ENCODE data around the gene NEMP1.
"Not testable (repeated sequence)": the region's sequence is repeated elsewhere in the genome, so short reads cannot be mapped to it uniquely, and the experiment has no call there.

Gene NEMP1

GRCh38 chr12:57022324-57022723 is 56.3 kb downstream of the NEMP1 start:
- DNase-seq, result not testable (repeated sequence)

- DNase-seq, result no peak
Measured at GRCh38 chr12:57019983-57020719, 58.4 kb downstream of the NEMP1 start.

- no peak for DNase-seq
Measured at GRCh38 chr12:57018906-57019305, 59.7 kb downstream of the NEMP1 start.

GRCh38 chr12:57018353-57018752 is 60.2 kb downstream of the NEMP1 start:
- DNase-seq, result not testable (repeated sequence)

GRCh38 chr12:57016348-57016747 is 62.2 kb downstream of the NEMP1 start, which contains the start of gene TAC3:
Gene TAC3, minus strand, starts transcription at chr12:57016529. Its CDS starts 732 bp downstream, at chr12:57015797.
- no peak for DNase-seq

GRCh38 chr12:57012600-57013465 is 65.8 kb downstream of the NEMP1 start:
- no peak for DNase-seq

GRCh38 chr12:57011438-57012424 is 66.9 kb downstream of the NEMP1 start:
- no peak for DNase-seq

- DNase-seq, result no peak
Measured at GRCh38 chr12:57010627-57011247, 67.9 kb downstream of the NEMP1 start.

GRCh38 chr12:57009949-57010626 is 68.5 kb downstream of the NEMP1 start:
- no peak for DNase-seq

GRCh38 chr12:57008178-57008577 is 70.4 kb downstream of the NEMP1 start:
- DNase-seq, result peak; percentile 72

- no peak for DNase-seq
Measured at GRCh38 chr12:57006809-57007475, 71.6 kb downstream of the NEMP1 start.

GRCh38 chr12:57005980-57006808 is 72.4 kb downstream of the NEMP1 start, which contains the start of gene ZBTB39:
Gene ZBTB39, minus strand, starts transcription at chr12:57006546. Its CDS starts 1,629 bp downstream, at chr12:57004917.
- peak; percentile 73 for DNase-seq
